GM12878 (cell line): ENCODE data around the gene BCORL1. TPM values are rescaled to one million over a fixed set of nuclear protein-coding genes. Genes with fewer than 3 reads are reported as not detected.

ENCODE experiments used
- BCL11A ChIP-seq: IDR thresholded peaks from 2 replicates; pipeline ENCODE4 v1.6.1; 2011; ENCODE audit warnings: low read depth, low read length
- BHLHE40 ChIP-seq, 2 experiments: fragments of 450-650 bp in 1 of 2; IDR thresholded peaks; 2 replicates each; pipeline ENCODE4 v1.6.1; 2011 to 2017; ENCODE audit warnings: low read depth in 2 of 2, borderline replicate concordance in 1 of 2, improper control_type of control experiment in 1 of 2, low read length in 1 of 2, mild to moderate bottlenecking in 1 of 2
- CBFB ChIP-seq: IDR thresholded peaks from 2 replicates; pipeline ENCODE4 v1.6.1; 2016; ENCODE audit warnings: antibody characterized with exemption, low read depth
- CBX3 ChIP-seq: fragments of 200-600 bp; sonication (generic); IDR thresholded peaks from 2 replicates; pipeline ENCODE4 v1.6.1; 2016; ENCODE audit warnings: low read depth, borderline replicate concordance
- CREM ChIP-seq: IDR thresholded peaks from 2 replicates; pipeline ENCODE4 v1.6.1; 2014; ENCODE audit warnings: antibody characterized with exemption, low read depth
- DPF2 ChIP-seq: fragments of 450-650 bp; IDR thresholded peaks from 2 replicates; pipeline ENCODE4 v1.6.1; 2017; ENCODE audit warnings: mild to moderate bottlenecking
- EED ChIP-seq: sonication (generic); IDR thresholded peaks from 2 replicates; pipeline ENCODE4 v1.6.1; 2016; ENCODE audit warnings: antibody characterized with exemption, low read depth
- EP300 ChIP-seq, 2 experiments: fragments of 150-350 bp in 1 of 2; IDR thresholded peaks; 2 replicates each; pipeline ENCODE4 v1.6.1; 2011 to 2012; ENCODE audit warnings: low read depth in 2 of 2, low read length in 2 of 2, borderline replicate concordance in 1 of 2, improper control_type of control experiment in 1 of 2, inconsistent platforms in 1 of 2; ENCODE audit not compliant: control insufficient read depth in 1 of 2
- GATAD2B ChIP-seq: fragments of 450-650 bp; conservative IDR thresholded peaks from 2 replicates; pipeline ENCODE4 v1.6.1; 2017; ENCODE audit warnings: low read depth, mild to moderate bottlenecking, moderate library complexity
- HDAC2 ChIP-seq: fragments of 200-600 bp; sonication (generic); IDR thresholded peaks from 2 replicates; pipeline ENCODE4 v1.6.1; 2017
- HDGF ChIP-seq: fragments of 450-650 bp; IDR thresholded peaks from 2 replicates; pipeline ENCODE4 v1.6.1; 2016; ENCODE audit warnings: antibody characterized with exemption
- IRF4 ChIP-seq: IDR thresholded peaks from 2 replicates; pipeline ENCODE4 v1.6.1; 2011; ENCODE audit warnings: low read depth, low read length
- KDM1A ChIP-seq: fragments of 200-600 bp; sonication (generic); IDR thresholded peaks from 2 replicates; pipeline ENCODE4 v1.6.1; 2016; ENCODE audit warnings: borderline replicate concordance
- MEF2A ChIP-seq: IDR thresholded peaks from 2 replicates; pipeline ENCODE4 v1.6.1; 2011; ENCODE audit warnings: low read depth, mild to moderate bottlenecking, low read length, moderate library complexity; ENCODE audit not compliant: insufficient read depth
- MLLT1 ChIP-seq: fragments of 450-650 bp; IDR thresholded peaks from 2 replicates; pipeline ENCODE4 v1.6.1; 2016; ENCODE audit warnings: mild to moderate bottlenecking
- MTA2 ChIP-seq: fragments of 450-650 bp; IDR thresholded peaks from 2 replicates; pipeline ENCODE4 v1.6.1; 2016; ENCODE audit warnings: low read depth, mild to moderate bottlenecking, moderate library complexity
- NBN ChIP-seq: fragments of 450-650 bp; IDR thresholded peaks from 2 replicates; pipeline ENCODE4 v1.6.1; 2016
- NFXL1 ChIP-seq: fragments of 450-650 bp; IDR thresholded peaks from 2 replicates; pipeline ENCODE4 v1.6.1; 2017; ENCODE audit warnings: antibody characterized with exemption, mild to moderate bottlenecking, borderline replicate concordance
- NFYB ChIP-seq: IDR thresholded peaks from 2 replicates; pipeline ENCODE4 v1.6.1; 2011; ENCODE audit warnings: low read depth, mild to moderate bottlenecking, low read length, improper control_type of control experiment, moderate library complexity; ENCODE audit not compliant: insufficient read depth
- NR2F1 ChIP-seq: fragments of 450-650 bp; conservative IDR thresholded peaks from 2 replicates; pipeline ENCODE4 v1.6.1; 2017; ENCODE audit warnings: mild to moderate bottlenecking
- PKNOX1 ChIP-seq: fragments of 450-650 bp; IDR thresholded peaks from 2 replicates; pipeline ENCODE4 v1.6.1; 2016; ENCODE audit warnings: mild to moderate bottlenecking
- RAD21 ChIP-seq: IDR thresholded peaks from 2 replicates; pipeline ENCODE4 v1.6.1; 2011; ENCODE audit warnings: mild to moderate bottlenecking, low read depth, low read length, moderate library complexity; ENCODE audit not compliant: insufficient read depth
- RBBP5 ChIP-seq: fragments of 200-600 bp; sonication (generic); conservative IDR thresholded peaks from 2 replicates; pipeline ENCODE4 v1.6.1; 2016
- SPI1 ChIP-seq: IDR thresholded peaks from 2 replicates; pipeline ENCODE4 v1.6.1; 2011; ENCODE audit warnings: low read depth, mild to moderate bottlenecking, low read length, moderate library complexity, borderline replicate concordance; ENCODE audit not compliant: insufficient read depth
- TCF12 ChIP-seq: IDR thresholded peaks from 2 replicates; pipeline ENCODE4 v1.6.1; 2011; ENCODE audit warnings: low read depth, mild to moderate bottlenecking, low read length
- TCF3 ChIP-seq: IDR thresholded peaks from 2 replicates; pipeline ENCODE4 v1.6.1; 2012; ENCODE audit warnings: low read depth, mild to moderate bottlenecking, low read length, borderline replicate concordance; ENCODE audit not compliant: insufficient read depth
- YY1 ChIP-seq: IDR thresholded peaks from 2 replicates; pipeline ENCODE4 v1.6.1; 2011; ENCODE audit warnings: low read depth, mild to moderate bottlenecking, low read length
- ZNF207 ChIP-seq: fragments of 450-650 bp; IDR thresholded peaks from 2 replicates; pipeline ENCODE4 v1.6.1; 2014; ENCODE audit warnings: antibody characterized with exemption, mild to moderate bottlenecking, borderline replicate concordance
- ZNF24 ChIP-seq: fragments of 450-650 bp; IDR thresholded peaks from 2 replicates; pipeline ENCODE4 v1.6.1; 2017; ENCODE audit warnings: antibody characterized with exemption, mild to moderate bottlenecking
- polyA plus RNA-seq, 11 experiments: library from polyadenylated mRNA; depleted of rRNA in 4 of 11; unstranded in 6 of 11; stranded (reverse) in 5 of 11; fragments of >200 nt; fragmentation: Nextera tagmentation in 4 of 11; fragmentation: Illumina TruSeq in 1 of 11; extraction: Ambion mirVana in 4 of 11; extraction: Trizol in 1 of 11; gene quantifications; 1 replicate in 1 of 11; 2 replicates in 10 of 11; pipeline versions ENCODE4 v1.2.1 to v1.2.3, GENCODE V29; 2011 to 2016; ENCODE audit warnings: inconsistent platforms in 2 of 11, missing spikeins in 2 of 11, low read depth in 1 of 11
- total RNA-seq, 4 experiments: library from RNA; depleted of rRNA in 3 of 4; stranded (reverse); fragments of >200 nt in 3 of 4; fragmentation: Illumina TruSeq in 1 of 4; extraction: Trizol in 1 of 4; gene quantifications; 2 replicates each; pipeline versions ENCODE4 v1.2.1 to v1.2.3, GENCODE V29; 2013 to 2021

The BCORL1 gene
- total and polyA plus RNA-seq, 10 of the 15 experiments (the other 5 are each of a cell fraction or from before 2014, with no cell fraction given) = 0.16 to 7.2 (median 0.94) TPM

GRCh38 chrX:130083656-130084382 lies 101.4 kb downstream of the BCORL1 start (continued):
- TF ChIP-seq HDGF = 0 out of 2 replicates have a peak, but pooled peaks have one; percentile 55
- TF ChIP-seq CBX3 = no peak
- peak; percentile 79; the same call in 1 of the 2 replicates for TF ChIP-seq SPI1
- TF ChIP-seq RAD21 = no peak
- TF ChIP-seq IRF4 = peak; percentile 63; the same call in 1 of the 2 replicates
- peak; percentile 13; the same call in 1 of the 2 replicates for TF ChIP-seq MTA2
- TF ChIP-seq NFXL1 = no peak
- 0 out of 2 replicates have a peak, but pooled peaks have one; percentile 10 for TF ChIP-seq YY1
- TF ChIP-seq EP300 (IDR thresholded peaks at IDR 0.05; ENCODE audit: borderline replicate concordance in 1 of 2, control insufficient read depth in 1 of 2, low read depth in 2 of 2, low read length in 2 of 2) = 0 out of 4 replicates have a peak, but pooled peaks of 1 of the 2 experiments have one; percentile 29
- peak; percentile 84 to 89 for TF ChIP-seq BHLHE40 (IDR thresholded peaks at IDR 0.05; ENCODE audit: borderline replicate concordance in 1 of 2, low read depth in 2 of 2, low read length in 1 of 2)
- TF ChIP-seq PKNOX1 = 0 out of 2 replicates have a peak, but pooled peaks have one; percentile 11
- peak; percentile 78 for TF ChIP-seq NR2F1
- TF ChIP-seq TCF12 = peak; percentile 71; the same call in 1 of the 2 replicates
- 0 out of 2 replicates have a peak, but pooled peaks have one; percentile 43 for TF ChIP-seq TCF3
- peak; percentile 67 for TF ChIP-seq EED
- no peak for TF ChIP-seq NFYB
- no peak for TF ChIP-seq ZNF24
- TF ChIP-seq ZNF207 = no peak
- peak; percentile 62; the same call in 1 of the 2 replicates for TF ChIP-seq MLLT1
- peak; percentile 49; the same call in 1 of the 2 replicates for TF ChIP-seq KDM1A
- TF ChIP-seq DPF2 = 0 out of 2 replicates have a peak, but pooled peaks have one; percentile 22
- TF ChIP-seq BCL11A = peak; percentile 57; the same call in 1 of the 2 replicates
- 0 out of 2 replicates have a peak, but pooled peaks have one; percentile 34 for TF ChIP-seq MEF2A
- no peak for TF ChIP-seq RBBP5
- TF ChIP-seq CREM = peak; percentile 50; the same call in 1 of the 2 replicates
- no peak for TF ChIP-seq HDAC2
- TF ChIP-seq GATAD2B = peak; percentile 34; the same call in 1 of the 2 replicates
- TF ChIP-seq CBFB = peak; percentile 38; the same call in 1 of the 2 replicates
- peak; percentile 34; the same call in 1 of the 2 replicates for TF ChIP-seq NBN
